ENCODE measurements around the gene LRRC40. TPM values are rescaled to one million over a fixed set of nuclear protein-coding genes. Genes with fewer than 3 reads are reported as not detected.

LRRC40 gene
- total RNA-seq, 1 experiment from 2014 or later: 13.4 TPM

DNA sequence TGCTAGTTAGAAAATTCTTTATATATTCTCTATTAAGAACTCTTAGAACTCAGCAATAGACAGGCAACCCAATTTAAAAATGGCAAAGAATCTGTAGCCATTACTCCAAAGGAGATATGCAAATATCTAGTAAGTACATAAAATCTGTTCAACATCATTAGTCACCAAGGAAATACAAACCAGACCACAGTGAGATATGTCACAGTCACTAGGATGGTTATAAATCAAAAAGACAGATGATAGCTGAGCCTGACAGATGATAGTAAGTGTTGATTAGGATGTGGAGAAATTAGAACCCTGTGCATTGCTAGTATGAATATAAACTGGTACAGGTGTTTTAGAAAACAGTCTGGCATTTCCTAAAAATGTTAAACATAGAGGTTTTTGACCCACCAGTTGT lies 42.4 kb upstream of the LRRC40 start:
- no TSS peak for BruUV-seq (replicated peaks)
- Histone ChIP-seq H3K4me2 (ENCODE audit: low read length) (no peak overlapping the region), H3K9me2 (ENCODE audit: insufficient read depth) (no peaks in the 10 kb centered on the region), H2AFZ (ENCODE audit: low read depth, low read length, poor library complexity, severe bottlenecking) (no peak overlapping the region), H3K9me3 (ENCODE audit: control insufficient read depth in 1 of 2, insufficient read depth in 1 of 2, low read depth in 1 of 2, low read length in 2 of 2) (no peaks in the 10 kb centered on the region), H3K4me3 (replicated peaks in 1 of 2; ENCODE audit: low read depth in 1 of 2, low read length in 2 of 2) (no peak overlapping the region), H3K79me2 (ENCODE audit: insufficient read depth, low read length) (peaks cover 26% of the 10 kb centered on the region), H3K9ac (ENCODE audit: low read length) (no peak overlapping the region), H4K20me1 (ENCODE audit: insufficient read depth) (peaks cover 6% of the 10 kb centered on the region; the same call in 1 of the 2 replicates), H3K27me3 (ENCODE audit: insufficient read depth, low read length) (no peaks in the 10 kb centered on the region), H3K27ac (ENCODE audit: low read depth, low read length) (no peak overlapping the region), H3K36me3 (ENCODE audit: control insufficient read depth in 1 of 2, insufficient read depth in 2 of 2, low read length in 2 of 2) (peaks cover 80 to 93% of the 10 kb centered on the region in 2 experiments), H3K4me1 (ENCODE audit: control insufficient read depth in 1 of 2, insufficient read depth in 2 of 2, low read length in 2 of 2) (no peaks in the 10 kb centered on the region)
- ChIA-PET POLR2A (no interaction called here), CTCF (no interaction called here), RAD21 (ENCODE audit: low non-redundant PET in 1 of 2, low total read pairs in 2 of 2, uncharacterized antibody in 2 of 2, unreplicated experiment in 2 of 2) (no interaction called here)
- ATAC-seq: no peak
- no peak for DNase-seq (ENCODE audit: low read depth, low spot score)
- intact Hi-C loops (cut with micrococcal nuclease): no loop called here
- TF ChIP-seq, protein P1, sequence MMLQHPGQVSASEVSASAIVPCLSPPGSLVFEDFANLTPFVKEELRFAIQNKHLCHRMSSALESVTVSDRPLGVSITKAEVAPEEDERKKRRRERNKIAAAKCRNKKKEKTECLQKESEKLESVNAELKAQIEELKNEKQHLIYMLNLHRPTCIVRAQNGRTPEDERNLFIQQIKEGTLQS (IDR thresholded peaks at IDR 0.05): no peak
- TF ChIP-seq FOSL1 (IDR thresholded peaks at IDR 0.05; ENCODE audit: low read depth): no peak
- TF ChIP-seq POLR2A (IDR thresholded peaks at IDR 0.05; ENCODE audit: borderline replicate concordance, extremely low read depth, insufficient read depth, insufficient read length): no peak
- no peak for TF ChIP-seq RAD21 (IDR thresholded peaks at IDR 0.05; ENCODE audit: low read depth)
- TF ChIP-seq EGR1 (IDR thresholded peaks at IDR 0.05; ENCODE audit: low read depth): no peak
- TF ChIP-seq JUND (IDR thresholded peaks at IDR 0.05): no peak
- TF ChIP-seq POLR2AphosphoS5 (IDR thresholded peaks at IDR 0.05; ENCODE audit: low read depth, low read length): no peak
- no peak for TF ChIP-seq SRF (IDR thresholded peaks at IDR 0.05; ENCODE audit: low read depth)
- TF ChIP-seq, protein P2, sequence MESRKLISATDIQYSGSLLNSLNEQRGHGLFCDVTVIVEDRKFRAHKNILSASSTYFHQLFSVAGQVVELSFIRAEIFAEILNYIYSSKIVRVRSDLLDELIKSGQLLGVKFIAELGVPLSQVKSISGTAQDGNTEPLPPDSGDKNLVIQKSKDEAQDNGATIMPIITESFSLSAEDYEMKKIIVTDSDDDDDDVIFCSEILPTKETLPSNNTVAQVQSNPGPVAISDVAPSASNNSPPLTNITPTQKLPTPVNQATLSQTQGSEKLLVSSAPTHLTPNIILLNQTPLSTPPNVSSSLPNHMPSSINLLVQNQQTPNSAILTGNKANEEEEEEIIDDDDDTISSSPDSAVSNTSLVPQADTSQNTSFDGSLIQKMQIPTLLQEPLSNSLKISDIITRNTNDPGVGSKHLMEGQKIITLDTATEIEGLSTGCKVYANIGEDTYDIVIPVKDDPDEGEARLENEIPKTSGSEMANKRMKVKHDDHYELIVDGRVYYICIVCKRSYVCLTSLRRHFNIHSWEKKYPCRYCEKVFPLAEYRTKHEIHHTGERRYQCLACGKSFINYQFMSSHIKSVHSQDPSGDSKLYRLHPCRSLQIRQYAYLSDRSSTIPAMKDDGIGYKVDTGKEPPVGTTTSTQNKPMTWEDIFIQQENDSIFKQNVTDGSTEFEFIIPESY (IDR thresholded peaks at IDR 0.05; ENCODE audit: extremely low read depth, insufficient replicate concordance, low read length): no peak
- TF ChIP-seq, protein P3, sequence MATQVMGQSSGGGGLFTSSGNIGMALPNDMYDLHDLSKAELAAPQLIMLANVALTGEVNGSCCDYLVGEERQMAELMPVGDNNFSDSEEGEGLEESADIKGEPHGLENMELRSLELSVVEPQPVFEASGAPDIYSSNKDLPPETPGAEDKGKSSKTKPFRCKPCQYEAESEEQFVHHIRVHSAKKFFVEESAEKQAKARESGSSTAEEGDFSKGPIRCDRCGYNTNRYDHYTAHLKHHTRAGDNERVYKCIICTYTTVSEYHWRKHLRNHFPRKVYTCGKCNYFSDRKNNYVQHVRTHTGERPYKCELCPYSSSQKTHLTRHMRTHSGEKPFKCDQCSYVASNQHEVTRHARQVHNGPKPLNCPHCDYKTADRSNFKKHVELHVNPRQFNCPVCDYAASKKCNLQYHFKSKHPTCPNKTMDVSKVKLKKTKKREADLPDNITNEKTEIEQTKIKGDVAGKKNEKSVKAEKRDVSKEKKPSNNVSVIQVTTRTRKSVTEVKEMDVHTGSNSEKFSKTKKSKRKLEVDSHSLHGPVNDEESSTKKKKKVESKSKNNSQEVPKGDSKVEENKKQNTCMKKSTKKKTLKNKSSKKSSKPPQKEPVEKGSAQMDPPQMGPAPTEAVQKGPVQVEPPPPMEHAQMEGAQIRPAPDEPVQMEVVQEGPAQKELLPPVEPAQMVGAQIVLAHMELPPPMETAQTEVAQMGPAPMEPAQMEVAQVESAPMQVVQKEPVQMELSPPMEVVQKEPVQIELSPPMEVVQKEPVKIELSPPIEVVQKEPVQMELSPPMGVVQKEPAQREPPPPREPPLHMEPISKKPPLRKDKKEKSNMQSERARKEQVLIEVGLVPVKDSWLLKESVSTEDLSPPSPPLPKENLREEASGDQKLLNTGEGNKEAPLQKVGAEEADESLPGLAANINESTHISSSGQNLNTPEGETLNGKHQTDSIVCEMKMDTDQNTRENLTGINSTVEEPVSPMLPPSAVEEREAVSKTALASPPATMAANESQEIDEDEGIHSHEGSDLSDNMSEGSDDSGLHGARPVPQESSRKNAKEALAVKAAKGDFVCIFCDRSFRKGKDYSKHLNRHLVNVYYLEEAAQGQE (IDR thresholded peaks at IDR 0.05; ENCODE audit: low read depth): no peak
- TF ChIP-seq SP1 (IDR thresholded peaks at IDR 0.05; ENCODE audit: low read depth): no peak
- TF ChIP-seq CBX3 (IDR thresholded peaks at IDR 0.05; ENCODE audit: low read depth): no peak
- no peak for TF ChIP-seq ZFX (IDR thresholded peaks at IDR 0.05)
- TF ChIP-seq YY1 (IDR thresholded peaks at IDR 0.05; ENCODE audit: extremely low read depth, insufficient replicate concordance, low read depth, low read length): no peak
